ENCODE results near the gene SRXN1.
"Not testable (repeated sequence)": the region's sequence is repeated elsewhere in the genome, so short reads cannot be mapped to it uniquely, and the experiment has no call there.

Gene SRXN1

GRCh38 chr20:645318-646106, 7.5 kb downstream of the SRXN1 start:
- H3K4me3 ChIP-seq (ENCODE audit: extremely low read depth, insufficient read depth, low read length, poor library complexity, severe bottlenecking), result no peak overlapping the region
- peaks cover 14% of the 10 kb centered on the region for H3K4me1 ChIP-seq (ENCODE audit: control insufficient read depth, insufficient read depth, low read length, poor library complexity, severe bottlenecking)
- no peaks in the 10 kb centered on the region for H3K9me3 ChIP-seq (ENCODE audit: control insufficient read depth, low read length)
- peaks cover 40% of the 10 kb centered on the region for H3K36me3 ChIP-seq (ENCODE audit: control insufficient read depth, insufficient read depth, low read length)
- no peak overlapping the region for H3K27ac ChIP-seq (ENCODE audit: low read depth, low read length, severe bottlenecking)
- 7 to 38% methylated on average over 10 to 14 of the region's 20 CpGs for WGBS, 2 experiments (ENCODE audit: insufficient coverage in 2 of 2)

GRCh38 chr20:644692-645317, 8.2 kb downstream of the SRXN1 start:
- Histone ChIP-seq H3K27ac (ENCODE audit: low read depth, low read length, severe bottlenecking) (no peak overlapping the region), H3K9me3 (ENCODE audit: control insufficient read depth, low read length) (no peaks in the 10 kb centered on the region), H3K4me3 (ENCODE audit: extremely low read depth, insufficient read depth, low read length, poor library complexity, severe bottlenecking) (no peak overlapping the region), H3K4me1 (ENCODE audit: control insufficient read depth, insufficient read depth, low read length, poor library complexity, severe bottlenecking) (peaks cover 14% of the 10 kb centered on the region), H3K36me3 (ENCODE audit: control insufficient read depth, insufficient read depth, low read length) (peaks cover 33% of the 10 kb centered on the region)
- WGBS, 2 experiments (ENCODE audit: insufficient coverage in 2 of 2), result 82 to 100% methylated on average over 2 to 4 of the region's 11 CpGs

- no peak overlapping the region for H3K27ac ChIP-seq (ENCODE audit: low read depth, low read length, severe bottlenecking)
- 31 to 35% methylated on average over 32 to 42 of the region's 57 CpGs for WGBS, 2 experiments (ENCODE audit: insufficient coverage in 2 of 2)
- peaks cover 11% of the 10 kb centered on the region for H3K36me3 ChIP-seq (ENCODE audit: control insufficient read depth, insufficient read depth, low read length)
- peaks cover 14% of the 10 kb centered on the region for H3K4me1 ChIP-seq (ENCODE audit: control insufficient read depth, insufficient read depth, low read length, poor library complexity, severe bottlenecking)
- no peak overlapping the region for H3K4me3 ChIP-seq (ENCODE audit: extremely low read depth, insufficient read depth, low read length, poor library complexity, severe bottlenecking)
- H3K9me3 ChIP-seq (ENCODE audit: control insufficient read depth, low read length), result no peaks in the 10 kb centered on the region
These were observed 10.4 kb downstream of the SRXN1 start for GRCh38 chr20:642398-643174.

- H3K4me3 ChIP-seq (ENCODE audit: extremely low read depth, insufficient read depth, low read length, poor library complexity, severe bottlenecking); H3K36me3 ChIP-seq (ENCODE audit: control insufficient read depth, insufficient read depth, low read length); H3K9me3 ChIP-seq (ENCODE audit: control insufficient read depth, low read length); H3K27ac ChIP-seq (ENCODE audit: low read depth, low read length, severe bottlenecking): not testable (repeated sequence)
- peaks cover 14% of the 10 kb centered on the region for H3K4me1 ChIP-seq (ENCODE audit: control insufficient read depth, insufficient read depth, low read length, poor library complexity, severe bottlenecking)
- WGBS, 2 experiments (ENCODE audit: insufficient coverage in 2 of 2), result no CpG with 5 or more reads among the region's 13 CpGs
These were observed 11.0 kb downstream of the SRXN1 start for GRCh38 chr20:642013-642397.

GRCh38 chr20:641516-641875, 11.5 kb downstream of the SRXN1 start:
- 53 to 63% methylated on average over 8 to 9 of the region's 12 CpGs for WGBS, 2 experiments (ENCODE audit: insufficient coverage in 2 of 2)
- no peaks in the 10 kb centered on the region for H3K9me3 ChIP-seq (ENCODE audit: control insufficient read depth, low read length)
- no peak overlapping the region for H3K4me3 ChIP-seq (ENCODE audit: extremely low read depth, insufficient read depth, low read length, poor library complexity, severe bottlenecking)
- H3K27ac ChIP-seq (ENCODE audit: low read depth, low read length, severe bottlenecking), result no peak overlapping the region
- H3K36me3 ChIP-seq (ENCODE audit: control insufficient read depth, insufficient read depth, low read length), result peaks cover under 1% of the 10 kb centered on the region
- peaks cover 14% of the 10 kb centered on the region for H3K4me1 ChIP-seq (ENCODE audit: control insufficient read depth, insufficient read depth, low read length, poor library complexity, severe bottlenecking)

GRCh38 chr20:640674-641515, 12.1 kb downstream of the SRXN1 start:
- Histone ChIP-seq H3K4me1 (ENCODE audit: control insufficient read depth, insufficient read depth, low read length, poor library complexity, severe bottlenecking) (peaks cover 9% of the 10 kb centered on the region), H3K36me3 (ENCODE audit: control insufficient read depth, insufficient read depth, low read length) (no peaks in the 10 kb centered on the region), H3K27ac (ENCODE audit: low read depth, low read length, severe bottlenecking) (no peak overlapping the region), H3K4me3 (ENCODE audit: extremely low read depth, insufficient read depth, low read length, poor library complexity, severe bottlenecking) (no peak overlapping the region), H3K9me3 (ENCODE audit: control insufficient read depth, low read length) (no peaks in the 10 kb centered on the region)
- 65 to 67% methylated on average over 10 of the region's 11 CpGs for WGBS, 2 experiments (ENCODE audit: insufficient coverage in 2 of 2)

- Histone ChIP-seq H3K4me3 (ENCODE audit: extremely low read depth, insufficient read depth, low read length, poor library complexity, severe bottlenecking) (no peak overlapping the region), H3K27ac (ENCODE audit: low read depth, low read length, severe bottlenecking) (no peak overlapping the region), H3K36me3 (ENCODE audit: control insufficient read depth, insufficient read depth, low read length) (no peaks in the 10 kb centered on the region), H3K9me3 (ENCODE audit: control insufficient read depth, low read length) (no peaks in the 10 kb centered on the region), H3K4me1 (ENCODE audit: control insufficient read depth, insufficient read depth, low read length, poor library complexity, severe bottlenecking) (no peaks in the 10 kb centered on the region)
- 100% methylated on average over 1 of the region's 1 CpG for WGBS, 2 experiments (ENCODE audit: insufficient coverage in 2 of 2)
These were observed 14.4 kb downstream of the SRXN1 start for GRCh38 chr20:638579-638978.

GRCh38 chr20:637559-637958, 15.4 kb downstream of the SRXN1 start:
- H3K36me3 ChIP-seq (ENCODE audit: control insufficient read depth, insufficient read depth, low read length), result no peaks in the 10 kb centered on the region
- 80% methylated on average over 1 of the region's 2 CpGs; no CpG with 5 or more reads in 1 of the 2 experiments for WGBS, 2 experiments (ENCODE audit: insufficient coverage in 2 of 2)
- H3K27ac ChIP-seq (ENCODE audit: low read depth, low read length, severe bottlenecking), result no peak overlapping the region
- H3K4me1 ChIP-seq (ENCODE audit: control insufficient read depth, insufficient read depth, low read length, poor library complexity, severe bottlenecking), result no peaks in the 10 kb centered on the region
- H3K4me3 ChIP-seq (ENCODE audit: extremely low read depth, insufficient read depth, low read length, poor library complexity, severe bottlenecking), result no peak overlapping the region
- H3K9me3 ChIP-seq (ENCODE audit: control insufficient read depth, low read length), result no peaks in the 10 kb centered on the region

GRCh38 chr20:635893-636338, 17.1 kb downstream of the SRXN1 start:
- H3K9me3 ChIP-seq (ENCODE audit: control insufficient read depth, low read length), result no peaks in the 10 kb centered on the region
- H3K27ac ChIP-seq (ENCODE audit: low read depth, low read length, severe bottlenecking), result no peak overlapping the region
- H3K4me1 ChIP-seq (ENCODE audit: control insufficient read depth, insufficient read depth, low read length, poor library complexity, severe bottlenecking), result no peaks in the 10 kb centered on the region
- WGBS, 2 experiments (ENCODE audit: insufficient coverage in 2 of 2), result 88 to 90% methylated on average over 3 to 4 of the region's 7 CpGs
- no peaks in the 10 kb centered on the region for H3K36me3 ChIP-seq (ENCODE audit: control insufficient read depth, insufficient read depth, low read length)
- H3K4me3 ChIP-seq (ENCODE audit: extremely low read depth, insufficient read depth, low read length, poor library complexity, severe bottlenecking), result no peak overlapping the region
